IMR-90 (cell line): Measurements from ENCODE around the gene PATE1. TPM values are rescaled to one million over a fixed set of nuclear protein-coding genes. Genes with fewer than 3 reads are reported as not detected.

Source experiments
- ATAC-seq: fragments of 200-7000 bp; cut with Tn5 transposase; 2 replicates; pipeline ENCODE4 v1.9.1; 2020; ENCODE audit warnings: low read depth, mild to moderate bottlenecking, moderate library complexity
- BruUV-seq: library from RNA; stranded (reverse); fragments of 400-500 nt; replicated peaks from 2 replicates; lab custom pipeline; 2021; lab: Mats Ljungman, UMichigan
- CTCF ChIA-PET: fragments of 300-600 bp; formaldehyde crosslinking; extraction: SDS; loops from one replicate; lab custom pipeline; 2021; ENCODE audit warnings: antibody characterized with exemption; lab: Yijun Ruan, JAX
- POLR2A ChIA-PET: fragments of 300-600 bp; sonication (Branson Sonifier 250); formaldehyde crosslinking; loops from one replicate; lab custom pipeline; 2022; ENCODE audit warnings: antibody characterized with exemption; ENCODE audit not compliant: unreplicated experiment; lab: Charles Lee
- DNase-seq: peaks from one replicate; pipeline ENCODE4 v3.0.0; 2013
- H2AFZ ChIP-seq: replicated peaks from 2 replicates; pipeline ENCODE3; 2013; ENCODE audit warnings: low read length, mild to moderate bottlenecking; ENCODE audit not compliant: poor library complexity
- H2AK5ac ChIP-seq: 2 replicates; pipeline ENCODE4 v1.6.1; 2013; ENCODE audit warnings: low read depth, low read length, inconsistent platforms
- H2AK9ac ChIP-seq: replicated peaks from 2 replicates; pipeline ENCODE3; 2013; ENCODE audit warnings: mild to moderate bottlenecking, low read depth, low read length, moderate library complexity; ENCODE audit not compliant: poor library complexity
- H2BK120ac ChIP-seq: 2 replicates; pipeline ENCODE4 v1.6.1; 2013; ENCODE audit warnings: low read depth, low read length, inconsistent platforms
- H2BK15ac ChIP-seq: 3 replicates; pipeline ENCODE4 v1.6.1; 2013; ENCODE audit warnings: low read depth, low read length, inconsistent platforms
- H2BK20ac ChIP-seq: 2 replicates; pipeline ENCODE4 v1.6.1; 2013; ENCODE audit warnings: low read depth, mild to moderate bottlenecking, inconsistent platforms, low read length, moderate library complexity
- H2BK5ac ChIP-seq: 2 replicates; pipeline ENCODE4 v1.6.1; 2013; ENCODE audit warnings: mild to moderate bottlenecking, low read depth, low read length, inconsistent platforms; ENCODE audit not compliant: poor library complexity, severe bottlenecking
- H3K14ac ChIP-seq: replicated peaks from 2 replicates; pipeline ENCODE4 v1.6.1; 2013; ENCODE audit warnings: low read depth, low read length, inconsistent platforms
- H3K18ac ChIP-seq: 2 replicates; pipeline ENCODE4 v1.6.1; 2013; ENCODE audit warnings: low read depth, low read length, control low read depth
- H3K23ac ChIP-seq: 2 replicates; pipeline ENCODE4 v1.6.1; 2013; ENCODE audit warnings: low read depth, low read length, inconsistent platforms
- H3K27ac ChIP-seq: 2 replicates; pipeline ENCODE4 v1.5.1; 2013; ENCODE audit warnings: mild to moderate bottlenecking, control low read depth, low read length; ENCODE audit not compliant: insufficient read depth
- H3K27me3 ChIP-seq: 2 replicates; pipeline ENCODE4 v1.6.1; 2013; ENCODE audit warnings: low read length; ENCODE audit not compliant: control insufficient read depth, insufficient read depth
- H3K36me3 ChIP-seq: 2 replicates; pipeline ENCODE4 v1.6.1; 2013; ENCODE audit warnings: low read length, mixed read lengths; ENCODE audit not compliant: control insufficient read depth, insufficient read depth
- H3K4ac ChIP-seq: 2 replicates; pipeline ENCODE4 v1.6.1; 2013; ENCODE audit warnings: low read depth, low read length, inconsistent platforms
- H3K4me1 ChIP-seq: 2 replicates; pipeline ENCODE4 v1.6.1; 2013; ENCODE audit warnings: low read length, mixed read lengths; ENCODE audit not compliant: control insufficient read depth, insufficient read depth
- H3K4me2 ChIP-seq: 2 replicates; pipeline ENCODE4 v1.6.1; 2013; ENCODE audit warnings: low read depth, mild to moderate bottlenecking, control low read depth, low read length, moderate library complexity
- H3K4me3 ChIP-seq: 2 replicates; pipeline ENCODE4 v1.5.1; 2013; ENCODE audit warnings: low read depth, mild to moderate bottlenecking, control low read depth, low read length, moderate library complexity; ENCODE audit not compliant: insufficient read depth
- H3K56ac ChIP-seq: 2 replicates; pipeline ENCODE4 v1.6.1; 2013; ENCODE audit warnings: low read length, inconsistent platforms; ENCODE audit not compliant: insufficient read depth; ENCODE audit errors: extremely low read depth
- H3K79me1 ChIP-seq, 2 experiments: 2 replicates each; pipeline ENCODE4 v1.6.1; 2013; ENCODE audit warnings: low read length in 2 of 2, inconsistent platforms in 1 of 2, low read depth in 1 of 2
- H3K9ac ChIP-seq: 2 replicates; pipeline ENCODE4 v1.6.1; 2013; ENCODE audit warnings: low read depth, low read length, control low read depth
- H3K9me1 ChIP-seq: 2 replicates; pipeline ENCODE4 v1.6.1; 2013; ENCODE audit warnings: low read length, inconsistent platforms; ENCODE audit not compliant: insufficient read depth
- H3K9me3 ChIP-seq: 2 replicates; pipeline ENCODE4 v1.6.1; 2013; ENCODE audit warnings: low read length; ENCODE audit not compliant: control insufficient read depth, insufficient read depth
- H4K20me1 ChIP-seq: 2 replicates; pipeline ENCODE4 v1.6.1; 2013; ENCODE audit warnings: low read length, inconsistent platforms; ENCODE audit not compliant: insufficient read depth
- H4K5ac ChIP-seq: 2 replicates; pipeline ENCODE4 v1.6.1; 2013; ENCODE audit warnings: mild to moderate bottlenecking, low read depth, low read length, control low read depth
- H4K8ac ChIP-seq, 2 experiments: 2 replicates each; pipeline ENCODE4 v1.6.1; 2013; ENCODE audit warnings: low read depth in 2 of 2, low read length in 2 of 2, control low read depth in 1 of 2, inconsistent platforms in 1 of 2
- H4K91ac ChIP-seq: 2 replicates; pipeline ENCODE4 v1.6.1; 2013; ENCODE audit warnings: low read depth, low read length, inconsistent platforms; ENCODE audit not compliant: insufficient read depth
- CEBPB ChIP-seq: IDR thresholded peaks from 2 replicates; pipeline ENCODE4 v1.6.1; 2012; ENCODE audit warnings: low read depth, low read length, improper control_type of control experiment
- CTCF ChIP-seq: conservative IDR thresholded peaks from 2 replicates; pipeline ENCODE4 v1.5.1; 2012; ENCODE audit warnings: mild to moderate bottlenecking, low read depth, low read length, improper control_type of control experiment
- MXI1 ChIP-seq: IDR thresholded peaks from 2 replicates; pipeline ENCODE4 v1.6.1; 2012; ENCODE audit warnings: low read depth, mild to moderate bottlenecking, low read length, moderate library complexity, borderline replicate concordance
- NFE2L2 ChIP-seq: fragments of 150-350 bp; IDR thresholded peaks from 2 replicates; pipeline ENCODE4 v1.6.1; 2016; ENCODE audit warnings: low read depth, mild to moderate bottlenecking, low read length
- POLR2A ChIP-seq: IDR thresholded peaks from 2 replicates; pipeline ENCODE4 v1.6.1; 2012; ENCODE audit warnings: mild to moderate bottlenecking, low read depth, low read length
- RAD21 ChIP-seq: IDR thresholded peaks from 2 replicates; pipeline ENCODE4 v1.6.1; 2012; ENCODE audit warnings: low read length, improper control_type of control experiment
- RFX5 ChIP-seq: IDR thresholded peaks from 2 replicates; pipeline ENCODE4 v1.8.0; 2012; ENCODE audit warnings: low read depth, mild to moderate bottlenecking, low read length, moderate library complexity
- SMC3 ChIP-seq: fragments of 150-350 bp; IDR thresholded peaks from 2 replicates; pipeline ENCODE4 v1.6.1; 2016; ENCODE audit warnings: low read depth, mild to moderate bottlenecking, antibody characterized with exemption, low read length, moderate library complexity
- WGBS, 2 experiments: methylation state at CpG; one replicate each; pipeline versions ENCODE4 v1.1.5 to v1.1.7; 2013; ENCODE audit warnings: missing lambda C conversion rate in 2 of 2; ENCODE audit not compliant: insufficient read length in 1 of 2; ENCODE audit errors: extremely low coverage in 2 of 2; 5-methylcytosine and 5-hydroxymethylcytosine counted together
- dilution Hi-C: fragments of 300-500 bp; cut with HindIII; formaldehyde crosslinking; loops from one replicate; pipeline ENCODE4 v1.14.3; 2018; ENCODE audit warnings: low sequenced_read_pairs; ENCODE audit not compliant: unreplicated experiment
- in situ Hi-C: fragments of 300-500 bp; cut with MboI; formaldehyde crosslinking; loops from 3 replicates; pipeline ENCODE4 v1.14.3; 2019; ENCODE audit warnings: low sequenced_read_pairs, inconsistent platforms, mixed read lengths
- intact Hi-C: fragments of 100-400 bp; cut with micrococcal nuclease; formaldehyde crosslinking; loops from 2 replicates; pipeline ENCODE4 v1.10.0; 2022
- polyA plus RNA-seq, 3 experiments: library from polyadenylated mRNA; depleted of rRNA; stranded (reverse); fragments of >200 nt; gene quantifications; 2 replicates each; pipeline ENCODE4 v1.2.3, GENCODE V29; 2012; ENCODE audit warnings: low replicate concordance in 1 of 3
- total RNA-seq: library from RNA; depleted of rRNA; stranded (reverse); fragments of >200 nt; gene quantifications from 2 replicates; pipeline ENCODE4 v1.2.3, GENCODE V29; 2012

Gene PATE1
- total and polyA plus RNA-seq, 2 of the 4 experiments (the other 2 are of a cell fraction): not detected

GRCh38 chr11:125787827-125788226 is 41.7 kb downstream of the PATE1 start, which contains the start of gene PATE3:
Gene PATE3 (plus strand): TSS chr11:125788127. CDS start chr11:125788152, 25 bp downstream.
- Histone ChIP-seq H2BK5ac (no peak within 1 kb of the TSS), H3K27me3 (no peaks in the 10 kb centered on the region), H4K20me1 (no peaks in the 10 kb centered on the region), H3K9ac (no peak within 1 kb of the TSS), H2BK120ac (no peak within 1 kb of the TSS), H2AFZ (no peak within 1 kb of the TSS), H3K36me3 (no peaks in the 10 kb centered on the region), H3K27ac (no peak within 1 kb of the TSS), H4K8ac (no peak within 1 kb of the TSS), H3K4me3 (no peak within 1 kb of the TSS), H3K9me3 (no peaks in the 10 kb centered on the region), H3K23ac (no peak within 1 kb of the TSS), H3K4me2 (no peak within 1 kb of the TSS), H2AK9ac (no peak within 1 kb of the TSS), H4K5ac (no peak within 1 kb of the TSS), H4K91ac (no peak within 1 kb of the TSS), H3K79me1 (no peaks in the 10 kb centered on the region), H3K9me1 (no peaks in the 10 kb centered on the region), H2BK20ac (no peak within 1 kb of the TSS), H3K14ac (no peak within 1 kb of the TSS), H2AK5ac (no peak within 1 kb of the TSS), H3K4me1 (no peaks in the 10 kb centered on the region), H3K18ac (no peak within 1 kb of the TSS), H2BK15ac (no peak within 1 kb of the TSS), H3K56ac (no peak within 1 kb of the TSS), H3K4ac (no peak within 1 kb of the TSS)
- BruUV-seq: no TSS peak
- no peak for ATAC-seq
- dilution Hi-C loops: no loop called here
- POLR2A ChIA-PET: no interaction called here
- WGBS, 2 experiments: no CpG with 5 or more reads among the region's 2 CpGs
- intact Hi-C loops: no loop called here
- CTCF ChIA-PET: no interaction called here
- TF ChIP-seq NFE2L2: no peak
- no peak for TF ChIP-seq RAD21
- TF ChIP-seq MXI1: no peak
- no peak for TF ChIP-seq CTCF
- no peak for TF ChIP-seq CEBPB
- TF ChIP-seq POLR2A: no peak
- TF ChIP-seq RFX5: no peak
- TF ChIP-seq SMC3: no peak
- DNase-seq: no peak
- in situ Hi-C loops: no loop called here
